ENCODE measurements around the gene RBM19.

The RBM19 gene

GRCh38 chr12:113900716-113901115, 65.4 kb downstream of the RBM19 start:
- no peak for DNase-seq

GRCh38 chr12:113899561-113900471, 66.3 kb downstream of the RBM19 start:
- DNase-seq = no peak

- DNase-seq = no peak
These were observed 67.0 kb downstream of the RBM19 start for GRCh38 chr12:113899042-113899560.

- no peak for DNase-seq
These were observed 67.7 kb downstream of the RBM19 start for GRCh38 chr12:113898466-113898865.

GRCh38 chr12:113897406-113897805, 68.7 kb downstream of the RBM19 start:
- no peak for DNase-seq

- no peak for DNase-seq
These were observed 69.3 kb downstream of the RBM19 start for GRCh38 chr12:113896841-113897240.

- DNase-seq = no peak
These were observed 69.9 kb downstream of the RBM19 start for GRCh38 chr12:113896194-113896593.

- no peak for DNase-seq
These were observed 70.9 kb downstream of the RBM19 start for GRCh38 chr12:113895176-113895575.

- no peak for DNase-seq
These were observed 71.4 kb downstream of the RBM19 start for GRCh38 chr12:113894697-113895096.

- no peak for DNase-seq
These were observed 72.9 kb downstream of the RBM19 start for GRCh38 chr12:113893221-113893620.

GRCh38 chr12:113892556-113892955, 73.6 kb downstream of the RBM19 start:
- no peak for DNase-seq

- no peak for DNase-seq
These were observed 74.2 kb downstream of the RBM19 start for GRCh38 chr12:113891739-113892520.

GRCh38 chr12:113891167-113891692, 74.9 kb downstream of the RBM19 start:
- DNase-seq = no peak

- no peak for DNase-seq
These were observed 76.1 kb downstream of the RBM19 start for GRCh38 chr12:113889891-113890581.

GRCh38 chr12:113889076-113889475, 77.0 kb downstream of the RBM19 start:
- no peak for DNase-seq

- DNase-seq = no peak
These were observed 77.7 kb downstream of the RBM19 start for GRCh38 chr12:113888435-113888834.

- DNase-seq = no peak
These were observed 78.2 kb downstream of the RBM19 start for GRCh38 chr12:113887906-113888305.

GRCh38 chr12:113886721-113887120, 79.4 kb downstream of the RBM19 start:
- no peak for DNase-seq

GRCh38 chr12:113884392-113884791, 81.7 kb downstream of the RBM19 start:
- no peak for DNase-seq

GRCh38 chr12:113882690-113883089, 83.4 kb downstream of the RBM19 start:
- no peak for DNase-seq

GRCh38 chr12:113880988-113881962, 84.8 kb downstream of the RBM19 start:
- DNase-seq = no peak

GRCh38 chr12:113880326-113880725, 85.8 kb downstream of the RBM19 start:
- no peak for DNase-seq
